NCI-H2081 (cell line): ENCODE measurements around the gene EMB.
"Not testable (repeated sequence)": the region's sequence is repeated elsewhere in the genome, so short reads cannot be mapped to it uniquely, and the experiment has no call there.

Experiments used
- DNase-seq, 2 experiments: peaks; one replicate each; lab custom pipeline; 2025; lab: John Stamatoyannopoulos, UW

The EMB gene

GRCh38 chr5:50421184-50421950 is 19.7 kb downstream of the EMB start:
- not testable (repeated sequence) for DNase-seq

DNA sequence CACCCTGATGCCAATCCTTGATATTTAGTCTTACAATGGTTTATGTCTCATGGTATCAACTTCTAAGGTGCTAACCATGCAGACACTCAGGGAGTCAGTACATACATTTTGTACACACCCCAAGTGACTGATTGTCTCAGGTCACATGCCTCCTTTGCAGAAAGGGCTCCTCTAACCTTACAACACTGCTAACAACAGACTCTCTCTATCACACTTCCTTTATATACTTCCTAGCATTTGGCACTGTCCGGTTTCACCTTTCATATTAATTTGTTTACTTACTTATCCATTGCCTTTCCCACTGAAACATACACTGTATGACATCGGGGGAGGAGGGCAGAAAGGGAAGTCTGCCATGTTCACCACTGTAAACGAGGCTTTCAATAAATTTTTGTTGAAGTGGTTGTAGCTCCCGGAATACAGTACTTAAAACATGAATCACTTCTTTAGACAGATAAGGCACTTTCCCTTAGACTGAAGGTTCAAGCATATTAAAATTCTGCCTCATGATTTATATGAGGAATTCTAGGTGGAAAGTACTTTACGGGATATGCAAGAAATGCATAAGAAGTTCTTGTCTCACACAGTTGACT is 20.6 kb downstream of the EMB start:
- DNase-seq: no peak

GRCh38 chr5:50419656-50420055 is 21.4 kb downstream of the EMB start:
- DNase-seq: not testable (repeated sequence)

GRCh38 chr5:50416637-50417036 is 24.5 kb downstream of the EMB start:
- DNase-seq: not testable (repeated sequence)

GRCh38 chr5:50415912-50416311 is 25.2 kb downstream of the EMB start:
- DNase-seq: no peak

- DNase-seq: not testable (repeated sequence)
Measured at GRCh38 chr5:50410932-50411331, 30.2 kb downstream of the EMB start.

GRCh38 chr5:50406877-50407276 is 34.2 kb downstream of the EMB start:
- DNase-seq: no peak

GRCh38 chr5:50401336-50401735 is 39.8 kb downstream of the EMB start:
- DNase-seq: no peak

GRCh38 chr5:50393925-50394609 is 47.0 kb downstream of the EMB start:
- DNase-seq: not testable (repeated sequence)

DNA sequence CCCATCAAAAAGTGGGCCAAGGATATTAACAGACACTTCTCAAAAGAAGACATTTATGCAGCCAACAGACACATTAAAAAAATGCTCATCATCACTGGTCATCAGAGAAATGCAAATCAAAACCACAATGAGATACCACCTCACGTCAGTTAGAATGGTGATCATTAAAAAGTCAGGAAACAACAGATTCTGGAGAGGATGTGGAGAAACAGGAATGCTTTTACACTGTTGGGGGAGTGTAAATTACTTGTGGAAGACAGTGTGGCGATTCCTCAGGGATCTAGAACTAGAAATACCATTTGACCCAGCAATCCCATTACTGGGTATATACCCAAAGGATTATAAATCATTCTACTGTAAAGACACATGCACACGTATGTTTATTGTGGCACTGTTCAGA is 48.8 kb downstream of the EMB start:
- DNase-seq: not testable (repeated sequence)

- not testable (repeated sequence) for DNase-seq
Measured at GRCh38 chr5:50384381-50384780, 56.7 kb downstream of the EMB start.

DNA sequence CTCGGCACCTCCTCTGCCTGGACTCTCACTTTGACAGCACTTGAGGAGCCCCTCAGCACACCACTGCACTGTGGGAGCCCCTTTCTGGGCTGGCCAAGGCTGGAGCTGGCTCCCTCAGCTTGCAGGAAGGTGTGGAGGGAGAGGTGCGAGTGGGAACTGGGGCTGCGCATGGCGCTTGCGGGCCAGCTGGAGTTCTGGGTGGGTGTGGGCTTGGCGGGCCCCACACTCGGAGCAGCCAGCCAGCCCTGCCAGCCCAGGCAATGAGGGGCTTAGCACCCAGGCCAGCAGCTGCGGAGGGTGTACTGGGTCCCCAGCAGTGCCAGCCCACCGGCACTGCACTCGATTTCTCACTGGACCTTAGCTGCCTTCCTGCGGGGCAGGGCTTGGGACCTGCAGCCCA is 64.4 kb downstream of the EMB start:
- not testable (repeated sequence) for DNase-seq

- not testable (repeated sequence) for DNase-seq
Measured at GRCh38 chr5:50369287-50370033, 71.6 kb downstream of the EMB start.

DNA sequence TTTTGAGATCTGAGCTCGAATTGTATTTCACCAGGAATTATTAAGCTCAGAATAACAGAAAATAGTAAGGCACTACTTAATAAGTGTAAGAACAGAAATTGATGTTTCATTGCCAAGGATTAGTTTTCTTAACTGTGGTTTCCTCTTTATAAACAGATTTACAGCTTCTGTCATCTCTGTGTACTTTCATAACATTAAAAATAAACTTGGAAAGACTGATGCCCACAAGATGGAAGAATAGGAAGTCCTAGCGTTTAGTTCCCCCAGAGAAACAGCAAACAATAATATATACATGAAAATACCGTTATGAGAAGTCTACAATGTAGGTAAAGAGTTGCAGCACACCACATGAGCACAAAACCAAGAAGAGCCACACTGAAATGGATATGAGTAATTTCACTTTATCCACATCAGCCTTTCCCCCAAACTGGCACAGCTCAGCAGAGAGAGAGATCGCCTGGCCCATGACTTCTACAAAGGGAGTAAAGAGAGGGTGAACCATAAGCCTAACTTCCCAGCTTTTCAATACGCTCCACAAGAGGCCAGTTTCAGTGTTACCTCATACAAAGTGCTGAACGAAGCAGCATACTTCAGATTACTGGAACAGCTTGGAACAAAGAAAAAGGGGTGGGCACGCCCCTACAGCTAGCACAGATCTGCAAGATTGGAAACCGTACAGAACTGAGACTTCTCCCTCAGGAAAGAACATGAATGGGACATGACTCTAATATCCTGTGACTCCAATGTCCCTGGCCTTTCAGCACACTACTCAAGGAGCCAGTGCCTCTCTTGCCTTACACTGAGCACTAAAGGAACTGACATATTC is 75.4 kb downstream of the EMB start:
- DNase-seq: no peak

DNA sequence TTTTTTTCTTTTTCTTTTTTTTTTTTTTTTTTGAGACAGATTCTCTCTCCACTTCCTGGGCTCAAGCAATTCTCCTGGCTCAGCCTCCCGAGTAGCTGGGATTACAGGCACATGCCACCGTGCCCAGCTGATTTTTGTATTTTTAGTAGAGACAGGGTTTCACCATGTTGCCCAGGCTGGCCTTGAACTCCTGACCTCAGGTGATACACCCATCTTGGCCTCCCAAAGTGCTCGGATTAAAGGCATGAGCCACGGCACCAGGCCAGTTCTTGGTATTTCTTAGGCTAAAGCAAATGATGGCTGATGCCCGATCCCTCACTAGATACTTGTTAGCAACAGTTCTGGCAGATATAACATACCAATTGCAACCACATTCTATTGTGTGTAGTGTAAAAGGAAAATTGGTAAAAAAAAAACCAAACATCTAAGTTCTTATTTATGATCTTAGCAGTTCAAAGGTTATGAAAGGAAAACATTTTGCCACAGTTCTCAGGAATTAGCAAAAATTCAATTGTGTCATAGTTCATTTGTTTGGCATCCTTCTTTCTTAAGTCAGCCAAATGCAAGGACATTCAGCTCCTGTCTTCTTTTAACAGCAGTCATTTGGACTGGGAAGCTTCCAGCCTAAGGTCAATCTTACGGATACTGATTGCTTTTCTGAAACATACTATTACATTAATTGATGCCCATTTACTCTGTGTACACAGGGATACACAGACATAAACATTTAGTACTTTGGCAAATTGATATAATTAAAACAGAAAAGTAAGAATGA is 76.4 kb downstream of the EMB start:
- not testable (repeated sequence) for DNase-seq

DNA sequence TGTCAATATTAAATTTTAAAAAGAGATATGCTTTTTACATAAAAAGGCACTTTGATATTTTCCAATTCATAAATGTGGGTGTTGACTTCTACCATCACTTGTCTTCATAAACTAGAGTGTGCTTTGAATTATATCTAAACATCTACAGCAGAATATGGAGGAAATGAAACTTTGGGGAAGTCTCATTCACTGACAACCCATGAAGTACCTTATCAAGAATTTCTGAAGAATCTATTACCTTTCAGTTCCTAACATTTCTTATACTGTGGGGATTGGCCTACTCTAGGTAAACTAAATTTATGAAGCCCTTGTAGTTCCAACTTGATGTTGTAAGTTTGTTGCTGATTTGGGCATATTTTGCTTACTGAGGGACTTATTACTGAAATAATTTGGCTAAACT is 81.9 kb downstream of the EMB start:
- no peak for DNase-seq

DNA sequence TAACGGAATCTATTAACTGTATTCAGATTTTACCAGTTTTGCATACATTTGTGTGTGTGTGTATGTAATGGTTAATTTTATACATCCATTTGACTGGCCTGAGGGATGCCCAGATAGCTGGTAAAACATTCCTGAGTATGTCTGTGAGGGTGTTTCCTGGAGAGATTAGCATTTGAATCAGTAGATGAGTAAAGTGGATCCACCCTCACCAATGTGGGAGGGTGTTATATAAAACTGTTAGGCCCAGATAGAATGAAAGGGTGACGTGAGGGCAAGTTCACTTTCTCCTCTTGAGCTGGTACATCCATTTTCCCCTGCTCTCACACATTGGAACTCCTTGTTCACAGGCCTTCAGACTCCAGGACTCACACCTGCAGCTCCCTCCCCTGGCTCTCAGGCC is 88.7 kb downstream of the EMB start:
- no peak for DNase-seq
